NCI-H1105 treated with DMSO at 0.1 percent for 48 hours (cell line): ENCODE measurements around the gene PDE11A.
A peak's percentile ranks its signal among the peaks of the same experiment; 100 is the strongest.

Experiments
- DNase-seq: peaks from one replicate; lab custom pipeline; 2025; lab: John Stamatoyannopoulos, UW

Gene PDE11A

GRCh38 chr2:177758591-177759371 lies 313.8 kb downstream of the PDE11A start:
- peak; percentile 12 for DNase-seq

DNA sequence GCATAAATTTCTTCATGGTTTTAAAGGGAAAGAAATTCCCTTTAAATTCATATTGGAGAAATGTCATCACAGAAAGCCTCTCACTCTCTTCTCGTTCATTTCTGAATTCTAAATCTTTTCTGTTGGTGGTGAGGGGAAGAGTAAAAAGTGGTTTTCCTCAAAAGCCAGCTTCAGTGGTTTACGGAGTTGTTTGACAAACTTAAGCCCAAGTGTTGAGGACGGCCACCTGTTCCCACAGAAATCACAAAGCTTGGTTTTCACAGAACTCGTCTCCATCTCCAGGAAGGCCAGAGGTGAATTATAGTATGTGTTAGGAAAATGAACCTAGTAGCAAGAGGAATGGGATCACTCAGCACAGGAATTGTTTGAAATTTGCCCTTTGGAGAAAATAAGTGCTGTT lies 316.2 kb downstream of the PDE11A start:
- no peak for DNase-seq

GRCh38 chr2:177754492-177754873 lies 318.1 kb downstream of the PDE11A start:
- no peak for DNase-seq

DNA sequence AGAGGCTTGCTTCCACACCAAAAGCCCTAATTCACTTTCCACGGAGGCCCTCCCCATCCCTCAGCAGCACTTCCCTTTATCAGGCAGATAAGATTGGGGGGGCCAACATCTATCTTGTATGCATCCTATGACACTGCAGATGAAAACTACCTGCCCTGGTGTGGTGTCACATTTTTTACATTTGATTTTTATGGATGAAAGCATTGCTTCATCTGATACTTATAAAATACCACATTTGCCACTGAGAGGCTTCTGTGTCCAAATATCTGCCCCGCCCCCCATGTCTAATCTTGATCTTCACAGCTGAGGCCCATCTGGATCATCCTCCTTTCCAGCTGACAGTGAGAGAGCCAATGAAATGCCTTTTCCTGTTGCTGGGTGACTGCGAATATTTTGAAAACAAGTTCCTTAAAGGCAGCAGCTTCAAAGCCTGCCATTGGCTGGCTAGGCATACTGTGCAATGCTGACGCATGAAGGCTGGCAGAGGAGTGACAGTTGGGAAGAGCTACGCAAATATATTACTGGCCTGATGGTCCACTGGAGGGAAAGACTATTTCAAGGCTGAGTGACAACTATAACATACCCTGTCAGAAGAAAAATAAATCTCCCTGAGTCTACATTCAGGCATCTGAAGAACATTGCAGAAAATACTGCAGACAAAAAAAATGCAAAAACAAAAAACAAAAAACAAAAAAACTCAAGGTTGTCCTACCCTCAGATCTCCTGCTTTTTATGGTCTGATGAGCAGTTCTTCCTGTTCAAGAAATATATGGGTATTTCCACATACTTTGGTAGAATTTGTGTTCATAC lies 318.7 kb downstream of the PDE11A start:
- no peak for DNase-seq

GRCh38 chr2:177748360-177748759 lies 324.2 kb downstream of the PDE11A start:
- no peak for DNase-seq

- DNase-seq: no peak
These were observed 325.2 kb downstream of the PDE11A start for GRCh38 chr2:177747384-177747783.

GRCh38 chr2:177746358-177746757 lies 326.2 kb downstream of the PDE11A start:
- DNase-seq: no peak

GRCh38 chr2:177745531-177745930 lies 327.0 kb downstream of the PDE11A start:
- DNase-seq: no peak

DNA sequence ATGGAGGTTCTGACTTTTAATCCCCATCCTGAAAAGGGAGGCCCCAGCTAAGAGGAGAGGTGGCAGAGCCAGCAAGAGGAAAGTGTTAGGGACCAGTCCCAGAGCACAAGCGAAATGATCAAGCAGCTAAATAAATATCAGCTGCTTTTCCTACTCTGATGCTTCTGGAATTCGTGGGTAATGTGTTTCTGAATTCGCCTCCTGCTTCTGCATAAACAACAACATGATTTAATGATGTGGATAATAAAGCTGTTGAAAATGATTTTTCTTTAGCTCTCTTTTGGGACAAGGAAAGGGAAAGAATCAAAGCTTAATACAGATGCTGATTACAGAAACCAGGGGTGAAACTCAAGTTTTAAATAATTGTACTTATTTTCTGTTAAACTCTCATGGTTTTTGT lies 329.7 kb downstream of the PDE11A start:
- no peak for DNase-seq

GRCh38 chr2:177741866-177742265 lies 330.7 kb downstream of the PDE11A start:
- no peak for DNase-seq

DNA sequence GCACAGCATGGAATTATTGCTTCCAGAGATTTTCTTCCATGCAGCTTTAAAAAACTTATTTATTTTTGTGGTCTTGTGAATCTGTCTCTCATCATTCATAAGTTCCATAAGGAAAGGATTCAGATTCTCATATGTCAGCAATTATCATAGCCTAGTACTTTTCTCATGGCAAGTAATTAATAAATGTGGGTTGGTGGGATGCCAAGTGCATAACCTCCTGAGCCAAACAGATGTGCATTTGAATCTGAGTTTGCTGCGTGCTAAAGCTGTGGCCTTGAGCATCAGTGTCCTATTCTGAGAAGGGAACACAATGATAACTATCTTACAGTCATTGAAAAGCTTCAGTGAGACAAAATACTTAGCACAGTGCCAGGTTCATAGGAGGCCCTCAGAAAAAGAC lies 331.9 kb downstream of the PDE11A start:
- peak; percentile 26 for DNase-seq

DNA sequence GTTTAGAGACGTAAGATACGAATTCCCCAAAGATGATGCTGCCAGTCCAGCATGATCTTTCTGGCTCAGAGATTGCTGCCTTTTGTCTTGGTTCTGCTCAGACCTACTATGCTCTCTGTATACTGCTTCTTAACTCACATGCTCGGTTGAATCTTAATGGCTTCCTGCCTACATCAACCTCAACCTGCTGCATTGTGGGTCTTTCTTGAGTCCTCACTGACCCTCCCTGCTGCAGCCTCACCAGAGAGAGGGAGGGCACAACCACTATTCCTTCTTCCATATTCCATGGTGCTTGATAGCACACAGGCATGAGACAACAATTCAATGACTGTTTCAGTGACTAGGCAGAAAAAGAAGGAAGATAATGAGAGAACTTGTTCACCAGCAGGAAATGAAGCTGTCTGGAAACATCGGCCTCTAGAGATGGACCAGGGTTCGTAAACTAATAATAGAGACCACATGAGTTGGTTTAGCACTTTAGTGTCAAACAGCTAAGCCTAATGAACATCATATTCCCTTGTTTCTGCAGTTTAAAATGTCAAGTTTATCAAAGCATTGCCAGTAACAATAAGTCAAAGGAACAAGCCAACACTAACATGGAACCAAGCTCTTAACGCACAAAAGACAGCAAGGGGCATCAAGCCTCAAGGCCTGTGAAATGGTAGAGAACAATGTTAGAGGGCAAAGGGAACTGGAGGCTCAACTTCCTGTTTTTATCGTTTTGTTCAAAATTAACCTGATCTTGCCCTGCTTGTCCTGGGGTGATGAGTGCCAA lies 333.9 kb downstream of the PDE11A start:
- no peak for DNase-seq

- DNase-seq: no peak
These were observed 337.2 kb downstream of the PDE11A start for GRCh38 chr2:177735318-177735803.

DNA sequence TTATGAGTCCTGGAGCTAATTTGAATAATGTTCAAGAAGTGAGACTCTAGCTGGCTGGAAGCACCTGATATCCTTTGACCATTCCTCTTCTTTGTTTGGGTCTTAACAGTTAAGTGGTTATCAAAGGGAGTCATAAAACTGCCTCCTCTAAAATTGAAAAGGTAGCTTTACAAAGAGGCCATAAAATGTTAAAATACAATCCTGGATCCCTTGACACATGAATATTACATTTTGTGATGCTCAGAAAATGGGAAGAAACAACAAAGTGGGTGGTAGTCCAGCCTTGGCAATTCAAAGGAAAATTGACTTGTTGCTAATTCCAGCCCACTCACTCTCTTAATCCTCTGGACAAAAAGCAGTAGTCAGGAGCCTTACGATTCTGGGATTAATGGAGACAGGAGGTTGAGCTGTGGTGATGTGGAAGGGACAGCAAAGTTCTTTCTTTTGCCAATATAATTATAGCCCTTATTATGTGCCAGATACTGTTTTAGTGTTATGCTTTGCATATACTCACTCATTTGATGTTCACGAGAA lies 339.2 kb downstream of the PDE11A start:
- no peak for DNase-seq

DNA sequence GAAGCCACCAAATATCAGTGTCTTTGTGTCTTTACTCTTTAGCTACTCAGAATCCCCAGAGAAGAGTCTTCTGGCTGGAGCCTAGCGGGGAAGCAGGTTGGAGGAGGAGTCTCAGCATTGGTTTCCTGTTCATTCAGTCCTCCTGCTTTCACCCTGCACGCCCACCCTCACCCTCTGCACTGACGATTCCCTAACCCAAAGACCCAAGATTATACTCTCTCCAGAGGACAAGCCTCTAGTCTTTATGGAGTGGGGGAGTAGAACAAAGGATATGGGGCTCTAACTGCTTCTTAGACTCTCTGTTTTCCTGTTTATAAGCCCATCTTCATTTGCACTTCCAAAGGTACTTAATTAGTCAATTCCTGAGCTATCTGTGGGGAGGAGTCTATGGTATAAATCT lies 341.2 kb downstream of the PDE11A start:
- DNase-seq: no peak

- DNase-seq: no peak
These were observed 341.8 kb downstream of the PDE11A start for GRCh38 chr2:177730792-177731191.

DNA sequence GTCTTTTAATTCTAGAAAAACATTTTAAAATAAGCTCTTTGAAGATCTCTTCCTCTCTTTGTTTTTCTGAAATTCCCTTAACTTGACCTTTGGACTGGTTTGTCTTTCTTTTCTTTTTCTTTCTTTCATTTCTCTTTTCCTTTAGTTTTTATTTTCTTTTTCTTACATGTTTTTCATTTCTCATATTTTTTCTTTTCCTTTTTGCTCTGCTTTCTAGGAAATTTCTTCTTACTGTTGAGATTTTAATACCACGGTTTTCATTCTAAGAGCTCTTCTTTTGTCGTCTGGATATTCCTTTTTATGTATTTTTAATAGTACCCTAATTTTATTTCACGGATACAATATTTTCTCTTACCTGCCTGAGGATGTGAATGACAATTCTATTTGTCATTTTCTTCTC lies 342.2 kb downstream of the PDE11A start:
- DNase-seq: no peak

GRCh38 chr2:177728920-177729319 lies 343.7 kb downstream of the PDE11A start:
- DNase-seq: peak; percentile 14

DNA sequence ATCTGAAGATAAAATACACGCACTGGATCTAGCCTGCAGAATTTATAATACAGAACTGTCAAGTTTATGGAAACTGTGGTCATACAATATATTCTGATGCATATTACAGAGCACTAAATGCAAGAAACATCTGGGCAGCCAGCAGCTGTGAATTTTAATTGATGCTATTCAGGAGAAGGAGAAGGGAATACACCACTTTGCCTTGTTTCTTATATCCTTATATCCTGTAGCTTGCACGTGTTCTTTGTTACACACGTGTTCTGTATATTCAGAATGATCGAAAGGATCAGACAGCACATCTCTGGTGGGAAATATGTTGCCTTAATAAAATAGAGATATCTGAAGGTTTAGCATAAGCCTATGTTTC lies 344.2 kb downstream of the PDE11A start:
- DNase-seq: no peak

DNA sequence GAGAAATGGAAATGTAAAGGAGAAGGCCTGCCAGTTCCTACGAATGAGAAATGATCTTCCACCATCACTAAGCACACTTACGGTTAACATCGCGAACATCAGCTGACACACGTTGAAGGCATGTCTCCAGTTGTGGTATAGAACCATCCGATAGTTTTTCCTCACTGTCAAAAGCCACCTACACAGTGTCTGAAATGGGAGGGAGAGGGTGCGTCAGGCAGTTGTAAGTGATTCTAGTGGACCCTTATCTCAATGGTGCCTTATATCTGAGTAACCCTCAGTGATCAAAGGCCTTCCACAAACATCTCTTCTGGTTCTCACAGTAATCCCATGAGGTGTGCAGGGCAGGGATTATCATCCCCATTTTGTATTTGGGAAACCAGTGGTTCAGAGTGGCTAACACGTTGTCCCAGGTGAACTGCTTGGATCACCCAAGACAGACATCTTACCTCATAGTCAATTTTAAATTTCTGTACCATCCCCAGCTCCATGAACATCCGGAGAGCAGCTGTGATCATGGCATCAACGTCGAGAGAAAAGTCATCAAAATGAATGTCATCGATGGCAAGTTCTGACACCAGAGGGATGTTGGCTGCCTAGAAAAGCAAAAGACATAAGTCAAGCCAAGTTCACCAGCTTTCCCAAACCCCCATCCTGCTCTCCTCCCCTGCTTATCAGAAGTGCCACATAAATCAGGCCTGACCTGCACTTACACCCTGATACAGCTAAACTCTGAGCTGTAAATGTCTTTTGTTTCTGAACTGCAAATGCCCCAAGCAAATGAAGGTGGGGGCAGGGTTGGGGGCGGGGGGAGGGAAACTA lies 344.8 kb downstream of the PDE11A start:
- no peak for DNase-seq

- no peak for DNase-seq
These were observed 345.6 kb downstream of the PDE11A start for GRCh38 chr2:177726931-177727348.
